ENCODE data around the gene COPZ2. TPM values are rescaled to one million over a fixed set of nuclear protein-coding genes. Genes with fewer than 3 reads are reported as not detected.

Gene COPZ2
- total and polyA plus RNA-seq, 9 of the 15 experiments (the other 6 are each of a cell fraction or from before 2014, with no cell fraction given): 0.22 to 0.49 TPM; not detected in 7

GRCh38 chr17:48059125-48059668 lies 21.6 kb upstream of the COPZ2 start:
- Histone ChIP-seq H3K4me2 (ENCODE audit: insufficient read depth, low read length) (no peak overlapping the region), H3K79me2 (ENCODE audit: control insufficient read depth, insufficient read depth, low read length) (peaks cover 26% of the 10 kb centered on the region), H3K4me3 (no peak overlapping the region), H3K9me3 (replicated peaks; ENCODE audit: control insufficient read depth, insufficient read depth, low read depth, low read length) (no peaks in the 10 kb centered on the region), H3K36me3 (ENCODE audit: control insufficient read depth, insufficient read depth, low read length) (peaks cover 86% of the 10 kb centered on the region), H4K20me1 (replicated peaks; ENCODE audit: control insufficient read depth, insufficient read depth, low read length) (peaks cover 4% of the 10 kb centered on the region; the same call in 1 of the 2 replicates), H3K27me3 (ENCODE audit: control insufficient read depth in 2 of 2, insufficient read depth in 2 of 2, low read length in 2 of 2) (no peaks in the 10 kb centered on the region), H3K4me1 (replicated peaks in 1 of 2; ENCODE audit: control insufficient read depth in 2 of 2, insufficient read depth in 2 of 2, low read length in 2 of 2) (peaks cover 22 to 28% of the 10 kb centered on the region in 2 experiments), H3K27ac (ENCODE audit: extremely low read depth, low read depth, low read length) (no peak overlapping the region), H3K9ac (ENCODE audit: insufficient read depth in 1 of 2, low read depth in 2 of 2, low read length in 2 of 2) (no peak overlapping the region), H2AFZ (ENCODE audit: low read depth, low read length) (no peak overlapping the region), H3K9me1 (ENCODE audit: control insufficient read depth, insufficient read depth, low read length) (peaks cover 10% of the 10 kb centered on the region)
- ATAC-seq (no peak), FAIRE-seq (no peak), DNase-seq (ENCODE audit: extremely low read depth in 1 of 4, low spot score in 3 of 4) (no peak)
- TSS peak; percentile 26 for BruUV-seq (replicated peaks)
- in situ Hi-C loops (cut with MboI): no loop called here
- TF ChIP-seq MYBL2 (IDR thresholded peaks at IDR 0.05; ENCODE audit: low read depth): no peak
- no peak for TF ChIP-seq MYBL2 (CRISPR knock-in tag; IDR thresholded peaks at IDR 0.05; ENCODE audit: borderline replicate concordance)
- TF ChIP-seq RBFOX2 (IDR thresholded peaks at IDR 0.05; ENCODE audit: low read depth, low read length): 0 out of 2 replicates have a peak, but pooled peaks have one; percentile 42
- peak; percentile 55 for TF ChIP-seq POLR2G (IDR thresholded peaks at IDR 0.05; ENCODE audit: low read depth, low read length)
- ChIA-PET CTCF (ENCODE audit: low intra/inter-chr PET ratio) (no interaction called here), POLR2A (interaction anchor here (1.1 to 6.5 kb wide), 6 partner anchors 10 to 76 kb away, joined by 3 to 74 read pairs (median 6); partner anchors contain the start of gene NFE2L1)
- intact Hi-C loops (cut with micrococcal nuclease): no loop called here
- 96% methylated on average over 25 of the region's 32 CpGs for WGBS (ENCODE audit: insufficient coverage, low coverage, missing lambda C conversion rate)

All from K562 (cell line).